ENCODE measurements around the gene METRNL.
A peak's percentile ranks its signal among the peaks of the same experiment; 100 is the strongest.
"Not testable (repeated sequence)": the region's sequence is repeated elsewhere in the genome, so short reads cannot be mapped to it uniquely, and the experiment has no call there.

Gene METRNL, protein sequence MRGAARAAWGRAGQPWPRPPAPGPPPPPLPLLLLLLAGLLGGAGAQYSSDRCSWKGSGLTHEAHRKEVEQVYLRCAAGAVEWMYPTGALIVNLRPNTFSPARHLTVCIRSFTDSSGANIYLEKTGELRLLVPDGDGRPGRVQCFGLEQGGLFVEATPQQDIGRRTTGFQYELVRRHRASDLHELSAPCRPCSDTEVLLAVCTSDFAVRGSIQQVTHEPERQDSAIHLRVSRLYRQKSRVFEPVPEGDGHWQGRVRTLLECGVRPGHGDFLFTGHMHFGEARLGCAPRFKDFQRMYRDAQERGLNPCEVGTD

DNA sequence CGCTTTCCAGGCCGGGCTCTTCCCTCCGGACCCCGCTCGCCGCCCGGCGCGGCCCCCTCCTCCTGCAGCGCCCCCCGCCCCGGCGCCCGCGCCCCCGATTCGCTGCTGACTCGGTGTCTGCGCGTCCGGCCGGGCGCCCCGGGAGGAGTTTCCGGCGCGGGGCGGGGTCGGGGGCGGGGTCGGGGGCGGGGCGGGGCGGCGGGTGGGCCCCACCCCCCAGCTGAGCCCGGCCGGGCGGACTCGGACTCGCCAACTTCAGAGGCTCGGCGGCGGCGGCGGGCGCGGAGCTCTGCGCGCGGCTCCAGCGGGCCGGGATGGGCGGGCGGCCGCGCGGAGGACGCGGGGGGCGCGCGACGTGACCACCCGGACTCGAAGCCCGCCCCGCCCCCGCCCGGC lies at the start of gene METRNL:
TSS of gene METRNL (plus strand) at position 258 of the 396 bp plus-strand sequence. CDS start 207 bp downstream, outside the sequence.
- DNase-seq, result peak; percentile 89

DNA sequence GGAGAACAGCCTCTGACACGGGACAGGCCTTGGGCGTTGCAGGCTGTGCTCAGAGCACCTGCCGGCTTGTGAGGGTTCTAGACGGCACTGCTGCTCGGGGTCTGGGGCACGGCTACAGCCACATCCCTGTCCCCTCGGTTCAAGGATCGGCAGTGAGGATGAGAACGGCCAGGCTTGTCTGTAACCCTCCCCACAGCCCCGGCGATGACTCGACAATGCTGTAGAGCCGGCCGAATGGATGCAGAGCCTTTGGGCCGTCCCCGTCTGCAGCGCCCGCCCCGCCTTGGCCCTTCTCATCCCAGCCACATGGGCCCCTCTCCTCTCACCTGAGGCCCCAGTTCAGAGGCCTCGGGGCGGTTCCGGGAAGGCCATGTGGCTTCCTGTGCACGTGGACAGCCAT lies 49.0 kb upstream of the METRNL start:
- DNase-seq, result no peak

GRCh38 chr17:83031321-83031945 lies 48.0 kb upstream of the METRNL start:
- no peak for DNase-seq

DNA sequence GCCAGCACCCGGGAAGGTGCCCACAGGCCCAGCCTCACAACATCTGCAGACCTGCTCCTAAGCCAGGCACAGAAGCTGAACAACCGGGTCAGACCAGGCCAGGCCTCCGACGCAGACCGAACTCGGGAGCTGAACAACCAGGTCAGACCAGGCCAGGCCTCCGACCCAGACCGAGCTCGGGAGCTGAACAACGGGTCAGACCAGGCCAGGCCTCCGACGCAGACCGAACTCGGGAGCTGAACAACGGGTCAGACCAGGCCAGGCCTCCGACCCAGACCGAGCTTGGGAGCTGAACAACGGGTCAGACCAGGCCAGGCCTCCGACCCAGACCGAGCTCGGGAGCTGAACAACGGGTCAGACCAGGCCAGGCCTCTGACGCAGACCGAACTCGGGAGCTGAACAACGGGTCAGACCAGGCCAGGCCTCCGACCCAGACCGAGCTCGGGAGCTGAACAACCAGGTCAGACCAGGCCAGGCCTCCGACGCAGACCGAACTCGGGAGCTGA lies 47.4 kb upstream of the METRNL start:
- DNase-seq, result not testable (repeated sequence)

- DNase-seq, result no peak
Observed at GRCh38 chr17:83032781-83033180, 46.6 kb upstream of the METRNL start.

DNA sequence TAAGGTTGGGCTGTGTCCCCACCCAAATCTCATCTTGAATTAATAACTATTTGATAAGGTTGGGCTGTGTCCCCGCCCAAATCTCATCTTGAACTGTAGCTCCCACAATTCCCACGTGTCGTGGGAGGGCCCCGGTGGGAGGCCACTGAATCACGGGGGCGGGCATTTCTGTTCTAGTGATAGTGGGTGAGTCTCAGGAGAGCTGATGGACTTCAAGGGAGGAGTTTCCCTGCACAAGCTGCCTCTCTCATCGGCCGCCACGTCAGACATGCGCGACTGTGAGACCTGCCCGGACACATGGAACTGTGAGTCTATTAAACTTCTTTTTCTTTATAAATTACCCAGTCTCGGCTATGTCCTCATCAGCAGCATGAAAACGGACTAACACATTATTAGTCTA lies 44.9 kb upstream of the METRNL start:
- no peak for DNase-seq

GRCh38 chr17:83035722-83036121 lies 43.7 kb upstream of the METRNL start:
- no peak for DNase-seq

- no peak for DNase-seq
Observed at GRCh38 chr17:83036193-83036592, 43.2 kb upstream of the METRNL start.

- no peak for DNase-seq
Observed at GRCh38 chr17:83036666-83037065, 42.7 kb upstream of the METRNL start.

DNA sequence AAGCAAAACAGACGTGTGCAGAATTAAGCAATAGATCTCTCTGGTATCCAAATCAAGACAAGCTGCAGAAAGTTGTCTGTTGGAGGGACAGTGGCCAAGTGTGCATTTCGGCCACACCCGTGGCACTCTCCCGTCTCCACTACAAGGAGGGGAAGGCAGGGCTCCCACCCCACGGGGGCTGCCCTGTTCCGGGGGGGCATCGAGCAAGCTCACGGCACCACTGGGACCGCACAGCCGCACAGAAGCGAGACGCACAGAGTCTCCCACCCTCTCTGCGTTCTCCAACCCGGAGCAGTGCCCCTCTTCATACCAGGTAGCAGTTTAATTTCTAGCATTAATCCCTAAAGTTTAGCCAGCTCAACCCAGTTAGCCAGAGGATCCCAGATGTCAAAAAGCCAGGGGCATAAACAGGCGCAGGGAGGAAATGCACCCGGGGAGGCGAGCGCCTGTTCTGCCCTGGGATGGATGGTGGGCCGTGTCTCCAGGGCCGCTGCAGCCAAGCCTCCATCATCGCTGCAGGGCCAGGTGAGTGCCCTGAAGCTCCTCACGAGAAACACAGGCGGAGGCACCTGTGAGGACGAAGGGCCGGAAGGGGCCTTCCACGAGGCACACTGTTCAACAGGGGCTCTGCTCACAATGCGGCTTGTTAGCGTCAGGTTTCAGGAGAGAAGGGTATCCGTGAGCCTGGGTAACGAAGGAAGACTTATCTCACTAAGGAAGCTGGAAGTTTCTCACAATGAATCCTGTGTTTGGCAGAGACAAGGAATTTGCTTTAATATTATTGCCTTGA lies 42.1 kb upstream of the METRNL start:
- no peak for DNase-seq

DNA sequence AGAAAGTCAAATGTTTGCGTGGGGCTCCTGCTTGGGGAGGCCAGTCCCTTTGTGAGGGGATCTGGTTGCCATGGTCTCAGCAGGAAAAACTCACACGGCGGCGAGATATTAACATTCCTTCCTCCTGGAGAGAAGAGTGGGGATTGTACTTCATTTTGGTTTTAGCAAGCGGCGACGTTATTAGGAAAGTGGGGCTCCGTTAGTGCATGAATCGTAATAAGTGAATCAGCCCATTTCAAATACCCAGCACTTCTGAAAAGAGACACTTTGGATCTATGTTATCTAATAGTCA lies 41.6 kb upstream of the METRNL start:
- no peak for DNase-seq

DNA sequence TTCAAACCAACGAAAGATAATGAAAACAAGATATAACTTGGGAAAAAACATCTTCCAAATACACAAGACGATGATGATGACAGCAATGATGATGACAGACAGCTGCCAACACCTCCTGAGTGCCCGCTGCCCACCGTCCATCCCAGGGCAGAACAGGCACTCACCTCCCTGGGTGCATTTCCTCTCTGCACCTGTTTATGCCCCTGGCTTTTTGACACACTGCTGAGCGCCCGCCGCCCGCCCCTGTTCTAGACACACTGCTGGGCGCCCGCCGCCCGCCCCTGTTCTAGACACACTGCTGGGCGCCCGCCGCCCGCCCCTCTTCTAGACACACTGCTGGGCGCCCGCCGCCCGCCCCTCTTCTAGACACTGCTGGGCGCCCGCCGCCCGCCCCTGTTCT lies 40.4 kb upstream of the METRNL start:
- DNase-seq, result not testable (repeated sequence)

DNA sequence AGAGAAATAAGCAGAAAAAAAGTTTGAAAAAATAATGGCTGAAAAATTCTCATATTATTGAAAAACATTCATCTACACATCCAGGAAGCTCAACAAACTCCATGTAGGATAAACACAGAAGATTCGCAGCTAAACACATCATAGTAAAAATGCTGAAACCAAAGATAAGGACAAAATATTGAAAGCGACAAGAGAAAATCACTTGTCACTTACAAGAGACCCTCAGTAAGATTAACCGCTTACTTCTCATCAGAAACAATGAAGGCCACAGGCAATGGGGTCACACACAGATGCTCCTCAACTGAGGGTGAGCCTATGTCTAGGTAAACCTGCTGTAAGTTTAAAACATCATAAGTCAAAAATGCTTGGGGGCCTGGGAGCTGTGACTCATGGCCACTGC lies 38.1 kb upstream of the METRNL start:
- no peak for DNase-seq

GRCh38 chr17:83042522-83043158 lies 36.8 kb upstream of the METRNL start:
- DNase-seq, result no peak

GRCh38 chr17:83044479-83044878 lies 34.9 kb upstream of the METRNL start:
- not testable (repeated sequence) for DNase-seq

- no peak for DNase-seq
Observed at GRCh38 chr17:83046448-83047181, 32.8 kb upstream of the METRNL start.

DNA sequence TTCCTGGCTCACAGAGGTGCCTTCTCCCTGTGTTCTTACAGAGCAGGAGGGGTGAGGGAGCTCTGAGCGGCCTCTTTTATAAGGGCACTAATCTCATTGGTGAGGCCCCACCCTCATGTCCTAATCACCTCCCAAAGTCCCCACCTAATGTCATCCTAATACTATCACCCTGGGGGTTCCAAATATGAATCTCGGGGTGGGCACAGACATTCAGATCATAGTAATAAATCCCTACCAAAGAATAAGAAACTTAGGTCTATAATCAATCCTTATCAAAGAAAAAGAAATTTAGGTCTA lies 32.3 kb upstream of the METRNL start:
- no peak for DNase-seq

DNA sequence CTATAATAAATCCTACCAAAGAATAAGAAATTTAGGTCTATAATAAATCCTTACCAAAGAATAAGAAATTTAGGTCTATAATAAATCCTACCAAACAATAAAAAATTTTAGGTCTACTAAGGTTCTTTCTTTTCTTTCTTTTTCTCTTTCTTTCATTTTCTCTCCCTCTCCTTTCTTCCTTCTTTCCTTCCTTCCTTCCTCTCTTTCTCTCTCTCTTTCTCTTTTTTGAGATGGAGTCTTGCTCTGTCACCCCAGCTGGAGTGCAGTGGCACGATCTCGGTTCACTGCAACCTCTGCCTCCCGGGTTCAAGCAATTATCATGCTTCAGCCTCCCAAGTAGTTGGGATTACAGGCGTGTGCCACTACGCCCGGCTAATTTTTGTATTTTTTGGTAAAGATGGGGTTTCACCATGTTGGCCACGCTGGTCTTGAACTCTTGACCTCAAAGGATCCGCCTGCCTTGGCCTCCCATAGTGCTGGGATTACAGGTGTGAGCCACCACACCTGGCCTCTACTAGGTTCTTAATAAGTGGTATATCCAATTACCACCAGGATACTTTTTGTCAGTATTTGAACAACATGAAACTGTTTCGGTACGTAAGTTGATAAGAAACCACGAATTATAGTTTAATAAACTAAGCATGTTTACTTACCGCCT lies 31.5 kb upstream of the METRNL start:
- DNase-seq, result not testable (repeated sequence)

DNA sequence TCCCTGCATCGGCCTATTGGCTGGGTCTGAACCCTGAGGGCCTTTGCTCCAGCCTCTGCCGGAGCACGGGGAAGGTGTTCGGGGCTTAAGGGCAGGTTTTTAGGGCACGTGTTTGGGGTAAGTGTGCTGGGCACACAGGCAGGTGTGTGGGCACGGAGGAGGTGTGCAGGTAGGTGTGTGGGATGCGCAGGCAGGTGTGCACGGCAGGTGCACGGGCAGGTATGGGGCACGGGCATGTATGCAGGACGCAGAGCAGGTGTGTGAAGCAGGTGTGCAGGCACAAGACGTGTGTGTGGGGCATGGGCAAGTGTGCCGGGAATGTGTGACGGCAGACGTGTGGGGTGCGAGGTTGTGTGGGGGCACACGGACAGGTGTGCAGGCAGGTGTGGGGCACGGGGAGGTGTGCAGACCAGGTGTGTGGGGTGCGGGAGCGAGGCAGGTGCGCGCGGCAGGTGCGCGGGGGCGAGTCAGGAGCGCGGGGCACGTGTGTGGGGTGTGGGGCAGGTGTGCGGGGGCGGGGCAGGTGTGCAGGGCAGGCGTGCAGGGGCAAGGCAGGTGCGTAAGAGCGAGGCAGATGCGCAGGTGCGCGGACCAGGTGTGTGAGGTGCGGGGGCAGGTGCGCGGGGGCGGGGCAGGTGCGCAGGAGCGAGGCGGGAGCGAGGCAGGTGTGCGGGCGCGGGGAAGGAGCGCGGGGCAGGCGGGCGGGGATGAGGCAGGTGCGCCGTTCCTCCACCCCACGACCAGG lies 28.6 kb upstream of the METRNL start:
- DNase-seq, result no peak

GRCh38 chr17:83051396-83052240 lies 27.8 kb upstream of the METRNL start:
- DNase-seq, result peak; percentile 99

DNA sequence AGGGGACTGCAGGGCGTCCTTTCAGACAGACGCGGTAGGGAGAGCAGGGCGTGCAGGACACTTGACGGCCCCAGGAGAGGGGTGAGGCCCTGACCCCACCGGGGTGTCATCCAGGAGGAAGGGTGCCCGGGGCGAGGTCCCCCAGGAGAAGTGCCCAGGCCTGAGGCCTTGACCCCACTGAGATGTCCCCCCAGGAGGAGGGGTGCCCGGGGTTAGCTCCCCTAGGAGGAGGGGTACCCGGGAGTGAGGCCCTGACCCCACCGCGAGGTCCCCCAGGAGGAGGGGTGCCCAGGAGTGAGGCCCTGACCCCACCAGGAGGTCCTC lies 27.2 kb upstream of the METRNL start:
- no peak for DNase-seq

All from right hindlimb (tissue), 1 donor.